Left kidney (tissue), 2 donors: ENCODE data around the gene GRK1. TPM values are rescaled to one million over a fixed set of nuclear protein-coding genes. Genes with fewer than 3 reads are reported as not detected.

Experiments
- DNase-seq: peaks from one replicate; pipeline ENCODE4 v3.0.0-alpha.2; 2013
- polyA plus RNA-seq: library from polyadenylated mRNA; unstranded; fragments of 120-200 nt; gene quantifications from one replicate; pipeline ENCODE4 v1.2.1, GENCODE V29; 2013; ENCODE audit not compliant: insufficient read length

The GRK1 gene
- polyA plus RNA-seq, 1 donor = 0.07 TPM

DNA sequence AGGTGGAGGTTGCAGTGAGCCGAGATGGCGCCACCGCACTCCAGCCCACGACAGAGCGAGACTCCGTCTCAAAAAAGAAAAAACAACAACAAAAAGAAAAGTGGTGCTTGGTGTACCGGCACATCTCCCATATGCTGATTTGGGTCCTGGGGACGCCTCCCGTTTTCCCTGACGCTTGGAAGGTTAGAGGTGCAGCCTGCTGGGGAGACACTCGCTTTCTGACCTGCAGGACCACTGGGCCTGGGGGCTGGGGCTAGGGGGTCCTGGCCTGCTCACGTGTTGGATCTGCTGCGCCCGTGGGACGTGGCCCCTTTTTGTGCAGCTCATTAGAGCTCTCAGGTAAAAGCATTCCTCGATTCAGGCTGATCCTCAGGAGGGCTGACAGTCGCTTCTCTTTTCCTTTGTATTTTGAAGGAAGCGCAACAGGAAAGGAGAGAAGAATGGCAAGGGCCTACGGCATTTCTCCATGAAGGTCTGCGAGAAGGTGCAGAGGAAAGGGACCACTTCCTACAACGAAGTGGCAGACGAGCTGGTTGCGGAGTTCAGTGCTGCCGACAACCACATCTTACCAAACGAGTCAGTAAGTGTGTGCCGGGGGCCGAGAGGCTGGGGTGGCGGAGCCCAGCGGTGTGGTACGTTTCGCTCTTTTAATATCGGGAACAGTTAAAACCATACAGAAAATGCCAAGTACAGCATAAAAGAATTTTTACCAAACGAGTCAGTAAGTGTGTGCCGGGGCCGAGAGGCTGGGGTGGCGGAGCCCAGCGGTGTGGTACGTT is 34.1 kb upstream of the GRK1 start:
- DNase-seq = no peak

DNA sequence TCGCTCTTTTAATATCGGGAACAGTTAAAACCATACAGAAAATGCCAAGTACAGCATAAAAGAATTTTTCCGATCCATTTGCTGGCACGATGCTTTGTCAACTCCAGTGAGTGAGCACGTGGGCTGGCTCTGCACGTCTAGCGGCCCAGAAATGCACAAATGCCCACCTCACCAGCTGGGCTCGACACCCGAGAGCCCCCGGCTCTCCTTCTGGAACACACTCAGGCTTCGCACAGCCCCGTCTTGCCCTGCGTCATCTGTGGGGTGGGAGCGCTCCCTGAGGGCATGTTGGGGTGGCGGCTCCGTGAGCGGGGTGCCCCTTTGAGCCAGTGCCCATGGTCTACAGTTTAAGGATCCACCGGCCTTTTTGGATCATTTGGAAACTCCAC is 33.5 kb upstream of the GRK1 start:
- no peak for DNase-seq

GRCh38 chr13:113634279-113635047 is 32.6 kb upstream of the GRK1 start:
- DNase-seq = no peak

DNA sequence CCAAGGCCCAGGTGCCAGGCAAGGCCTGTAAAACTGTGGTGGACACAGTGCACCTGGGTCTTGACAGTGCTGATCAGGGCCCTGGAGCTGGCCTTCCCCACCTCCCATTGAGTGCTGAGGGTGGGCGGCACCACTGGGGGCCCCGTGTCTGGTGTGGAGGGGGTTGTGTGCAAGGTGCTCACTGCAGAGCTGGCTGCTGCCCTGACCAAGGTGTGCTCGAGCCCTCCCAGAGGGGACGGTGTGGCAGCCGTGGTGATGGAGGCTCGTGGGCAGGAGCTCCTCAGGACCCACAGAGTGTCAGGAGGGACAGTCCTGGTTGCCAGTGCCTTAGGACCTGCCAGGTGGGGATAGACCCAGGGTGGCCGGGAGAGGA is 32.0 kb upstream of the GRK1 start:
- no peak for DNase-seq

GRCh38 chr13:113635709-113636108 is 31.3 kb upstream of the GRK1 start:
- no peak for DNase-seq

DNA sequence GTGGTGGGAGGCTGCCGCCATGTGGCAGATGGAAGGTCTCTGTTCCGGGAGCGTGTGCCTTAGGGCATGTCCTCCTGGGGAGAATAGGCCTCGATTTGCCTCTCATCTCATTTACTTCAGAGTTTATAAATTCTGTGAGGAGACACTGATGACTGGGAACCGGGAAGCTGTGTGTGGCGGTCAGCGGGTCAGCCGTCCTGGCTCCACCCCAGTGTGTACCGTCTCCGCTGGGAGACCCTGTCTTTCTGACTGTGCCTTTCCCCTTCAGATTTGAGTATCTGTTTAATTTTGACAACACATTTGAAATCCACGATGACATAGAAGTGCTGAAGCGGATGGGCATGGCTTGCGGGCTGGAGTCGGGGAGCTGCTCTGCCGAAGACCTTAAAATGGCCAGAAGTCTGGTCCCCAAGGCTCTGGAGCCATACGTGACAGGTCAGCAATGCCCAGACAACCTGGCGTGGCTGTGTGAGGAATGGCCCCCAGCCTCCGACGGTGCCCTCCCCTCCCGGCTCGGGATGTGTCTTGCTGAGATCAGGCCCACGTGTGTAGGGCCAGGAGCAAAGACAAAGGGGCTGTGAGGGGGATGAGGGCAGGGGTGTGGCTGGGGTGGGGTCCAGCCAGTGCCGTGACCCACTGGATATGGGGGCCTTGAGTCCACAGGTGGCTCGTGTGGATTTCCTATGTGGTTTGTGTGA is 30.6 kb upstream of the GRK1 start:
- DNase-seq = no peak

GRCh38 chr13:113637262-113638160 is 29.5 kb upstream of the GRK1 start:
- DNase-seq = no peak

- DNase-seq = no peak
These were observed 28.8 kb upstream of the GRK1 start for GRCh38 chr13:113638173-113638746.

GRCh38 chr13:113638806-113639205 is 28.2 kb upstream of the GRK1 start:
- DNase-seq = no peak

- DNase-seq = no peak
These were observed 27.3 kb upstream of the GRK1 start for GRCh38 chr13:113639616-113640262.

DNA sequence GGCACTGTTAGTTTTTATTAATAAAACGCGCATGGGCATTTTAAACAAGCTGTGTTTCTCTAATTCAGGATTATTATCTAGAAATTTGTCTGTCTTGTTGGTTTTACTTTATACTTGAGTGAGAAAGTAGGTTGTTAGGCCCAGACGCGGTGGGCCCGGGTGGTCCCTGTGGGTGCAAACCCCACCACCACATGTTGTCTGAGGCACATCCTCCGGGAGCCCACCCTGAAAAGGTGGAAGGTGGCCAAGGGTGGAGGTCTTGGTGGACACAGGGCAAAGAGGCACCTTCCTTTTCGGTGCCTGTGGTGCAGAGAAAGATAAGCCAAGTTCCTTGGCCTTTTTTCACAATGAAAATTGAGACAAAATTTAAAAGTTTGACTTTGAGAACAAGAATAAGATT is 25.6 kb upstream of the GRK1 start:
- no peak for DNase-seq

DNA sequence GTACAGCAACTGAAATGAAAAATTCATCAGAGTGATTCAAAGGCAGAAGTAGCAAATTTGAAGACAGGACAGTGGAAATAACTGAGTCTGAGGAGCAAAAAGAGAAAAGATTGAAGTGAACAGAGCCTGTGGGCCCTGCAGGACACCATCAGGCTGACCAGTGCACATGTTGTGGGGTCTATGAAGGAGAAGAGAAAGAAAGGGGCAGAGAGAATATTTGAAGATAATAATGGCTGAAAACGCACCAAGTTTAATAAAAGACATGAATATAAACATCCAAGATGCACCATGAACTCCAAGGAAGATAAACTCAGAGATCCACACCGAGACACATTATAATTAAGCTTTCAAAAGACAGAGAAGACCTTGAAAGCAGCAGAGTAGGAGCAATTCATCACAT is 24.5 kb upstream of the GRK1 start:
- DNase-seq = no peak

GRCh38 chr13:113643593-113643992 is 23.4 kb upstream of the GRK1 start:
- no peak for DNase-seq

- DNase-seq = no peak
These were observed 22.2 kb upstream of the GRK1 start for GRCh38 chr13:113644800-113645199.

- DNase-seq = no peak
These were observed 21.7 kb upstream of the GRK1 start for GRCh38 chr13:113645329-113645728.

DNA sequence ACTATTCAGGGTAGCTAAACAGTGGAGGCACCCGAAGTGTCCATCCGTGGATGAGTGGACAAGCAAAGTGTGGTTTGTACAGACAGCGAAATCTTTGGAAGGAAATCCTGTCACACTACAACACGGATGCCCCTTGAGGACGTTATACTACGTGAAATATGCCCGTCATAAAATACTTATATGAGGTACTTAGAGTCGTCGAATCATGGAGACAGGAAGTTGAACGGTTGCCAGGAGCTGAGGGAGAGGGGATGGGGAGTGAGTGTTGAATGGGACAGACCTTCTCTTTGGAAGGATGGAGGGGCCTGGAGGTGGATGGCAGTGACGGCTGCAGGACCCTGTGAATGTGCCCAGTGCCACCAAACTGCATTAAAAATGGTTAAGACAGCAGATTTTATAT is 20.6 kb upstream of the GRK1 start:
- DNase-seq = no peak

- DNase-seq = no peak
These were observed 20.1 kb upstream of the GRK1 start for GRCh38 chr13:113646921-113647340.

DNA sequence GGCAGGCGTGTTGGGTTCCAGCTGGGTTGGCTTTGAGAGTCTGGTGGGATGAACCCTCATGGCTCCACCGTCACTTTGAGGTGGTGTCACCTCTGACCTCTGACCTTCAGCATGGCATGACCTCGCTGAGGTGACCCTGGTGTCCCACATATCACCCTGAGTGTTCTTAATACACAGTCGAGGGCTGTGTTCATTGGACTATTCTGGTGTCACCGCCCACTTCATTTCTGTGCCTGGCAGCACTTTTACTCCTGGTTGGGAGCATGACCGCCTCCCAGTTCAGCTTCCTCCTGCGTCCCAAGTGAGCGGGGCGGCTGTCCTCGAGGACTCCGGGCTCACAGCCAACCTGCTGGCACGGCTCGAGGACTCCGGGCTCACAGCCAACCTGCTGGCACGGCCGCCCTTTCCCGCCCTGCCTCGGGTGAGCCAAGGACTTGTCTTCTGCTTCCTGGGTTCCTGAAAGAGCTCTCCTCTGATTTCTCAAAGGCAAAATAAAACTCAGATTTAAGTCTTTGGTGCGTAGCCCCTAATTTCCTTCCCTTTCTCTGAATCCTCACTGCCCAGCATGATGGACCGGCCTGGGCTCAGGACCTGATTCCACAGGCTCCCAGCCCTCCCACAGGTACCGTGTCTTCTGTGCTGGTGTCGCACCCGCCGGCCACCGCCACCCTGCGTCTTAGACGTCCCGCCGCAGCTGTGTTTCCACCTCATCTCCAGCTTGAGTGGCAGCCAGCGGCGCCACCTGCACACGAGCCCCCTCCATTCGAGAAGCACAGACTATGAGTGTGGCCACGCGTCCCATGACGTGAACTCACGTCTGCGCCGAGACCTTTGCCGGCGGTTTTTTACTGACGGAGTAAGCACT is 19.4 kb upstream of the GRK1 start:
- DNase-seq = no peak

GRCh38 chr13:113648216-113648610 is 18.8 kb upstream of the GRK1 start:
- DNase-seq = no peak

DNA sequence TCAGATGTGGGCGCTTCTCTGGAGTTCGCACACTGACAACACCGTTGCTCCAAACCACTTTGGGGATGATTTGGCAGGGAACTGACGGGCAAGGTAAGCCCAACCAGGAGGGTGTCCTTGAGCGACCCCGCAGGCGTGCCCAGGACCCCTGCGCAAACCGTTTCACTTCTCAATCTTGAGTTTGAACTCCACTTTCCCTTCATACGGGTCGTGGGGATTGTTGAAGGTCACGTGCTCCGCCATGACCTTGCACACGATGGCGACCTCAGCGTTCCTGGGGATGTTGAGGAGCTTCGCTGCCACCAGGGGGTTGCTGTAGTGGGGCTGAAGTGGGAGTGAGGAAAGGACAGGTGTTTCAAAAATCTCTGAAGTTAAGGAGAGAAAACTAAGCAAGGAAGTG is 17.8 kb upstream of the GRK1 start:
- DNase-seq = no peak
